ENCODE data around the gene PGAM2. TPM values are rescaled to one million over a fixed set of nuclear protein-coding genes. Genes with fewer than 3 reads are reported as not detected.
A peak's percentile ranks its signal among the peaks of the same experiment; 100 is the strongest.

The PGAM2 gene
- total RNA-seq, 2 donors from 2014 or later, result 9.7 TPM; not detected in 1

GRCh38 chr7:44072364-44073231 lies 7.2 kb upstream of the PGAM2 start:
- no peak for TF ChIP-seq POLR2A (IDR thresholded peaks at IDR 0.05)
- TF ChIP-seq, protein P1, sequence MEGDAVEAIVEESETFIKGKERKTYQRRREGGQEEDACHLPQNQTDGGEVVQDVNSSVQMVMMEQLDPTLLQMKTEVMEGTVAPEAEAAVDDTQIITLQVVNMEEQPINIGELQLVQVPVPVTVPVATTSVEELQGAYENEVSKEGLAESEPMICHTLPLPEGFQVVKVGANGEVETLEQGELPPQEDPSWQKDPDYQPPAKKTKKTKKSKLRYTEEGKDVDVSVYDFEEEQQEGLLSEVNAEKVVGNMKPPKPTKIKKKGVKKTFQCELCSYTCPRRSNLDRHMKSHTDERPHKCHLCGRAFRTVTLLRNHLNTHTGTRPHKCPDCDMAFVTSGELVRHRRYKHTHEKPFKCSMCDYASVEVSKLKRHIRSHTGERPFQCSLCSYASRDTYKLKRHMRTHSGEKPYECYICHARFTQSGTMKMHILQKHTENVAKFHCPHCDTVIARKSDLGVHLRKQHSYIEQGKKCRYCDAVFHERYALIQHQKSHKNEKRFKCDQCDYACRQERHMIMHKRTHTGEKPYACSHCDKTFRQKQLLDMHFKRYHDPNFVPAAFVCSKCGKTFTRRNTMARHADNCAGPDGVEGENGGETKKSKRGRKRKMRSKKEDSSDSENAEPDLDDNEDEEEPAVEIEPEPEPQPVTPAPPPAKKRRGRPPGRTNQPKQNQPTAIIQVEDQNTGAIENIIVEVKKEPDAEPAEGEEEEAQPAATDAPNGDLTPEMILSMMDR (IDR thresholded peaks at IDR 0.05), result peak; percentile 33 to 71 (median 47)
- peak; percentile 5 for TF ChIP-seq POLR2AphosphoS5 (IDR thresholded peaks at IDR 0.05)
- Histone ChIP-seq H3K27me3 (replicated peaks; ENCODE audit: insufficient read depth) (no peaks in the 10 kb centered on the region), H3K9me3 (no peaks in the 10 kb centered on the region), H3K4me3 (no peak overlapping the region), H3K4me1 (replicated peaks) (peaks cover 9% of the 10 kb centered on the region), H3K36me3 (peaks cover 0 to 9% of the 10 kb centered on the region in 2 donors), H3K27ac (peak overlapping the region; percentile 9 to 41)
- intact Hi-C loops (cut with DNase I), result loop anchor here (10.0 kb wide), 1 partner anchor 122 kb away; no protein-coding TSS in a partner anchor
- peak; percentile 31 for DNase-seq (ENCODE audit: low spot score)
- WGBS, result 44% methylated on average over 12 of the region's 12 CpGs

- TF ChIP-seq POLR2AphosphoS5 (IDR thresholded peaks at IDR 0.05), result no peak
- no peak for TF ChIP-seq POLR2A (IDR thresholded peaks at IDR 0.05)
- TF ChIP-seq, protein P1 (IDR thresholded peaks at IDR 0.05), result no peak
- H3K36me3 ChIP-seq, result peaks cover 0 to 2% of the 10 kb centered on the region in 2 donors
- 79% methylated on average over 9 of the region's 9 CpGs for WGBS
- H3K9me3 ChIP-seq, result no peaks in the 10 kb centered on the region
- no peaks in the 10 kb centered on the region for H3K27me3 ChIP-seq (replicated peaks; ENCODE audit: insufficient read depth)
- no peak overlapping the region for H3K4me3 ChIP-seq
- no peak for DNase-seq (ENCODE audit: low spot score)
- peak overlapping the region in 1 of 2 donors; percentile 9 for H3K27ac ChIP-seq
- intact Hi-C loops (cut with DNase I), result loop anchor here (10.0 kb wide), 1 partner anchor 123 kb away; no protein-coding TSS in a partner anchor
- H3K4me1 ChIP-seq (replicated peaks), result peaks cover 9% of the 10 kb centered on the region
Observed at GRCh38 chr7:44071726-44072363, 6.5 kb upstream of the PGAM2 start.

GRCh38 chr7:44068054-44068453 lies 2.7 kb upstream of the PGAM2 start:
- intact Hi-C loops (cut with DNase I), result no loop called here
- H3K27ac ChIP-seq, result no peak overlapping the region
- peaks cover 5% of the 10 kb centered on the region for H3K4me1 ChIP-seq (replicated peaks)
- no peak for DNase-seq (ENCODE audit: low spot score)
- TF ChIP-seq, protein P1 (IDR thresholded peaks at IDR 0.05), result no peak
- no peak for TF ChIP-seq POLR2AphosphoS5 (IDR thresholded peaks at IDR 0.05)
- no peak for TF ChIP-seq POLR2A (IDR thresholded peaks at IDR 0.05)
- no peaks in the 10 kb centered on the region for H3K36me3 ChIP-seq
- no peak overlapping the region for H3K4me3 ChIP-seq
- no peaks in the 10 kb centered on the region for H3K27me3 ChIP-seq (replicated peaks; ENCODE audit: insufficient read depth)
- H3K9me3 ChIP-seq, result no peaks in the 10 kb centered on the region
- WGBS, result 71% methylated on average over 7 of the region's 7 CpGs

DNA sequence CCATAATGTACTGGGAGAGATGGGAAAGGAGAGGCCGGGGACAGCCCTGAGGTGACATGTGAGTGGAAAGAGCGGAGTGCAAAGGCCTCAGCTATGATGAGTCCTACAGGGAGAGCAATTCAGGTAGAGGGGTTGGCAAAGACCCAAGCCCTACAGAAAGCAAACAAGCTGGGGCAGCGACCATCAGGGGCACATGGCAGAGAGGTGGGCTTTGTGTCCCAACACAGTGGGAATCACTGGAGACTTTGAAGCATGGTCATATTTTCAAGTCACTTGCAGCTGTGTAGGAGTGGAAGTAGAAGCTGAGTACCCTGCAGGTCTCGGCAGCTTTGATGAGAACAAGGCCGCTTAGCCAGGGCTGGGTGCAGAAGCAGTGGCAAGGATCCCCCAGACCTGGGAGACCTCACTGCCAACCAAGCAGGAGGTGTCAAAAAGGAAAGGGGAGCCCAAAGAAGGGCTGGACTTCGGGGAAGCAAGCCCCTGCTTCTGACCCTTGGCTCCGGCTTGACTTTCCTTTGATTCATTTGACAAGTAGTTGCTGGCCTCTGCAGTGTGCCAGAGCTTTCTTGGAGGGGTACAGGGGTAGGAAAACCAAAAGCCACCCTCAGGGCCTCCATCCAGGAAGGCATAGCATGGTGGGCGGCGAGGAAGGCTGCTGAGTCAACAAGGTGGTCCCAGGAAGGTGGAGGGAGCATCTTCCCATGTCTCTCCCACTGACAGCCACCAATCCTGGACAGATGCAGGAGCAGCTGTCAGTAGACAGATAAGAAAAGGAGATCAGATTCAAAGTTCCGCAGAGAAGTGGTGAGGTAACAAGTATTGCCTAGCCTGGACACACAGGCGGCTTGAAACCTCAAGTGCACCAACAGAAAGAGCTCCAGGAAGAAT lies 1.9 kb upstream of the PGAM2 start:
- no peak for TF ChIP-seq POLR2A (IDR thresholded peaks at IDR 0.05)
- TF ChIP-seq, protein P1 (IDR thresholded peaks at IDR 0.05), result no peak
- TF ChIP-seq POLR2AphosphoS5 (IDR thresholded peaks at IDR 0.05), result no peak
- 85% methylated on average over 11 of the region's 11 CpGs for WGBS
- Histone ChIP-seq H3K27me3 (replicated peaks; ENCODE audit: insufficient read depth) (no peaks in the 10 kb centered on the region), H3K36me3 (no peaks in the 10 kb centered on the region), H3K9me3 (no peaks in the 10 kb centered on the region), H3K4me3 (no peak overlapping the region), H3K4me1 (replicated peaks) (no peaks in the 10 kb centered on the region), H3K27ac (no peak overlapping the region)
- DNase-seq (ENCODE audit: low spot score), result no peak
- intact Hi-C loops (cut with DNase I), result no loop called here

All from prostate gland (tissue), 2 donors.